Endothelial cell of umbilical vein (primary cell): ENCODE data around the gene PITPNB. TPM values are rescaled to one million over a fixed set of nuclear protein-coding genes. Genes with fewer than 3 reads are reported as not detected.

Experiments
- BruUV-seq: library from RNA; stranded (reverse); fragments of 400-500 nt; replicated peaks from 2 replicates; lab custom pipeline; 2021; lab: Mats Ljungman, UMichigan
- CTCF ChIA-PET: fragments of 300-600, 350-600 bp; sonication (Branson Sonifier 250); formaldehyde crosslinking; loops from one replicate; lab custom pipeline; 2021; ENCODE audit warnings: antibody characterized with exemption, inconsistent platforms; lab: Charles Lee
- POLR2A ChIA-PET: fragments of 300-600, 350-600 bp; sonication (Branson Sonifier 250); formaldehyde crosslinking; loops from one replicate; lab custom pipeline; 2021; ENCODE audit warnings: antibody characterized with exemption, inconsistent platforms; lab: Charles Lee
- DNase-seq: peaks from one replicate; pipeline ENCODE4 v3.0.0-alpha.2; 2011; ENCODE audit warnings: low read depth, low spot score
- FAIRE-seq: peaks from 2 replicates; lab custom pipeline; 2011; peaks lifted over from hg19 to GRCh38; lab: Jason Lieb, UNC
- H2AFZ ChIP-seq: 2 replicates; pipeline ENCODE4 v1.6.0; 2012; ENCODE audit warnings: low read depth, low read length, control low read depth, inconsistent platforms
- H3K27ac ChIP-seq: 2 replicates; pipeline ENCODE4 v1.5.1; 2011; ENCODE audit warnings: low read depth, mild to moderate bottlenecking, control low read depth, low read length, moderate library complexity; ENCODE audit not compliant: insufficient read depth
- H3K27me3 ChIP-seq, 2 experiments: 2 replicates each; pipeline versions ENCODE4 v1.6.0 to v1.6.1; 2011; ENCODE audit warnings: low read length in 2 of 2, mixed read lengths in 1 of 2; ENCODE audit not compliant: control insufficient read depth in 2 of 2, insufficient read depth in 2 of 2
- H3K36me3 ChIP-seq, 2 experiments: 2 replicates in 1 of 2; 3 replicates in 1 of 2; pipeline ENCODE4 v1.5.1; 2011; ENCODE audit warnings: low read length in 2 of 2, mild to moderate bottlenecking in 1 of 2, moderate library complexity in 1 of 2; ENCODE audit not compliant: control insufficient read depth in 2 of 2, insufficient read depth in 2 of 2; ENCODE audit errors: extremely low read depth in 1 of 2
- H3K4me1 ChIP-seq: 3 replicates; pipeline ENCODE4 v1.5.1; 2011; ENCODE audit warnings: mild to moderate bottlenecking, low read length; ENCODE audit not compliant: control insufficient read depth, insufficient read depth; ENCODE audit errors: extremely low read depth
- H3K4me2 ChIP-seq: 2 replicates; pipeline ENCODE4 v1.6.1; 2011; ENCODE audit warnings: low read length, control low read depth, mixed read lengths; ENCODE audit not compliant: insufficient read depth
- H3K4me3 ChIP-seq, 3 experiments: fragments of 200-600 bp in 1 of 3; sonication (generic), shearing (Covaris generic) in 1 of 3; replicated peaks in 1 of 3; 2 replicates each; pipeline ENCODE4 v1.5.1; 2011 to 2016; ENCODE audit warnings: control low read depth in 3 of 3, low read length in 3 of 3, mild to moderate bottlenecking in 2 of 3, inconsistent platforms in 1 of 3, low read depth in 1 of 3, moderate library complexity in 1 of 3; ENCODE audit not compliant: insufficient read depth in 1 of 3
- H3K79me2 ChIP-seq: 2 replicates; pipeline ENCODE4 v1.6.0; 2012; ENCODE audit warnings: low read length, inconsistent platforms; ENCODE audit not compliant: control insufficient read depth, insufficient read depth
- H3K9ac ChIP-seq: replicated peaks from 2 replicates; pipeline ENCODE3; 2011; ENCODE audit warnings: low read length, control low read depth; ENCODE audit not compliant: insufficient read depth; ENCODE audit errors: extremely low read depth
- H3K9me1 ChIP-seq: replicated peaks from 3 replicates; pipeline ENCODE4 v1.6.0; 2011; ENCODE audit warnings: mild to moderate bottlenecking, low read length; ENCODE audit not compliant: control insufficient read depth, insufficient read depth; ENCODE audit errors: extremely low read depth
- H3K9me3 ChIP-seq: replicated peaks from 2 replicates; pipeline ENCODE4 v1.5.1; 2012; ENCODE audit warnings: low read length, inconsistent platforms; ENCODE audit not compliant: control insufficient read depth, insufficient read depth
- H4K20me1 ChIP-seq: replicated peaks from 2 replicates; pipeline ENCODE3; 2011; ENCODE audit warnings: mild to moderate bottlenecking, low read length; ENCODE audit not compliant: control insufficient read depth, insufficient read depth; ENCODE audit errors: extremely low read depth
- EZH2 ChIP-seq: IDR thresholded peaks from 2 replicates; pipeline ENCODE4 v1.6.1; 2012; ENCODE audit warnings: borderline replicate concordance, low read depth, mild to moderate bottlenecking, moderate library complexity, low read length, inconsistent platforms; ENCODE audit not compliant: severe bottlenecking
- FOS ChIP-seq: IDR thresholded peaks from 2 replicates; pipeline ENCODE4 v1.6.1; 2011; ENCODE audit warnings: mild to moderate bottlenecking, low read length, moderate library complexity, borderline replicate concordance; ENCODE audit not compliant: insufficient read depth
- GATA2 ChIP-seq: IDR thresholded peaks from 2 replicates; pipeline ENCODE4 v1.7.0; 2011; ENCODE audit warnings: low read depth, mild to moderate bottlenecking, moderate library complexity, mixed read lengths, low read length; ENCODE audit not compliant: insufficient read length, insufficient read depth
- JUN ChIP-seq: IDR thresholded peaks from 2 replicates; pipeline ENCODE4 v1.6.1; 2011; ENCODE audit warnings: borderline replicate concordance, low read depth; ENCODE audit not compliant: insufficient read length, insufficient read depth
- MYC ChIP-seq: IDR thresholded peaks from one replicate; pipeline ENCODE4 v1.6.1; 2011; ENCODE audit warnings: mild to moderate bottlenecking, low read depth, low read length
- POLR2A ChIP-seq: IDR thresholded peaks from 2 replicates; pipeline ENCODE4 v1.6.1; 2012; ENCODE audit warnings: low read depth, mild to moderate bottlenecking, control low read depth, low read length
- POLR2AphosphoS5 ChIP-seq: IDR thresholded peaks from 2 replicates; pipeline ENCODE4 v1.6.1; 2012; ENCODE audit warnings: low read depth, mild to moderate bottlenecking, control low read depth, low read length, moderate library complexity; ENCODE audit not compliant: insufficient read depth
- dilution Hi-C: fragments of 300-500 bp; cut with MboI; formaldehyde crosslinking; loops from one replicate; pipeline ENCODE4 v1.15.0; 2019; ENCODE audit warnings: low sequenced_read_pairs; ENCODE audit not compliant: extremely low pct_ligation_motif_present
- intact Hi-C: fragments of 100-400 bp; cut with micrococcal nuclease; formaldehyde crosslinking; loops from one replicate; pipeline ENCODE4 v1.10.0; 2022
- polyA plus RNA-seq, 4 experiments: library from polyadenylated mRNA; depleted of rRNA in 3 of 4; stranded (reverse) in 3 of 4; unstranded in 1 of 4; fragments of >200 nt; gene quantifications; 2 replicates each; pipeline versions ENCODE4 v1.2.1 to v1.2.3, GENCODE V29; 2011 to 2012; ENCODE audit warnings: missing spikeins in 1 of 4
- total RNA-seq: library from RNA; stranded (reverse); gene quantifications from 2 replicates; pipeline ENCODE4 v1.2.3, GENCODE V29; 2021
- TF ChIP-seq, protein P1 (sequence below): IDR thresholded peaks from 2 replicates; pipeline ENCODE4 v1.6.1; 2011; ENCODE audit not compliant: insufficient read depth, insufficient read length
- TF ChIP-seq, protein P2 (sequence below), 2 donors: IDR thresholded peaks; 1 replicate in 1 of 2; 2 replicates in 1 of 2; pipeline ENCODE4 v1.5.1; 2011; ENCODE audit warnings: low read length in 2 of 2, mild to moderate bottlenecking in 2 of 2, moderate library complexity in 2 of 2, control low read depth in 1 of 2, inconsistent platforms in 1 of 2, low read depth in 1 of 2; ENCODE audit not compliant: insufficient read depth in 1 of 2; ENCODE audit errors: extremely low read depth in 1 of 2

PITPNB gene
- total and polyA plus RNA-seq, 2 donors (not counting 3 experiments of a cell fraction or from before 2014, with no cell fraction given), result 29.7 to 108 TPM

DNA sequence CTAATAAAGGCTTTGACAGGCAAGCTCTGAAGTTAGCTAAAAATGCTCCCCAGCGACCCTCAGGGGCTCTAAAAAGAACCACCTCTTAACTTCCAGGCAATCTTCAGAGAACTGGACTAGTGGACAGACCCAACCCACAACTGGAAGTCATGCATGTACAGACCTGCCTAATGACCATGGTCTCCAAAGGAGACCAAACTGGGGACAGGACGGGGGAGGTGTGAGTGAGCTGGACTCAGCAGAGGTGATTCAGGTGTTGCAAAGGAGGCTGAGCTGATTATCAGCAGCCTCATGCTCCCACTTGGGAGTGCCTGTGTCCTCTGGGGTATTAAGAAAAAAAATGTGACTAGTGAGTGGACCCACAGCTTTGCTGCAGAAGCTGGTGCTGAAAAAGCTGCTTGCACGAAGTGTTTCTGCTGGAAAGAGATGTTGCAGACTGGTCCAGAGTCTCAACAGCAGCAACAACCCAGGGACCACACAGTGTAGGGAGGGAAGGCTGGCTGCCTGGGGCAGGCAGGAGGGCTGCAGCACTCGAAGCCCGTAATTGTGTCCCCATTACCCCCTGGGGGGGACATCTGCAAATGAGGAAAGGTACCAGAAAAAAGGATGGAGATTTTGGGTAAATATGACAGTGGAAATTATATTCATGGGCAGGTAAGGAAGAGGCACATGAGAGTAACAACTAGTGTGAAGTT, 35.3 kb downstream of the PITPNB start:
- dilution Hi-C loops, result no loop called here
- ChIA-PET CTCF (interaction anchor here (1.3 to 3.9 kb wide), 2 partner anchors 107 to 126 kb away, joined by 4 to 51 read pairs; no protein-coding TSS in a partner anchor), POLR2A (no interaction called here)
- Histone ChIP-seq H4K20me1 (peaks cover 5% of the 10 kb centered on the region), H3K9me3 (no peaks in the 10 kb centered on the region), H3K9ac (no peak overlapping the region), H3K79me2 (peaks cover 48% of the 10 kb centered on the region), H3K4me3 (no peak overlapping the region), H3K27me3 (no peaks in the 10 kb centered on the region), H3K27ac (no peak overlapping the region), H3K4me1 (peaks cover 42% of the 10 kb centered on the region), H3K36me3 (peaks cover 13 to 15% of the 10 kb centered on the region in 2 experiments), H3K4me2 (no peak overlapping the region), H2AFZ (no peak overlapping the region), H3K9me1 (no peaks in the 10 kb centered on the region)
- FAIRE-seq (no peak), DNase-seq (no peak)
- no TSS peak for BruUV-seq
- intact Hi-C loops, result loop anchor here (10.0 kb wide), 1 partner anchor 711 kb away; no protein-coding TSS in a partner anchor
- TF ChIP-seq FOS, result no peak
- no peak for TF ChIP-seq EZH2
- TF ChIP-seq, protein P1, sequence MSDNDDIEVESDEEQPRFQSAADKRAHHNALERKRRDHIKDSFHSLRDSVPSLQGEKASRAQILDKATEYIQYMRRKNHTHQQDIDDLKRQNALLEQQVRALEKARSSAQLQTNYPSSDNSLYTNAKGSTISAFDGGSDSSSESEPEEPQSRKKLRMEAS, result no peak
- TF ChIP-seq GATA2, result no peak
- TF ChIP-seq, protein P2, sequence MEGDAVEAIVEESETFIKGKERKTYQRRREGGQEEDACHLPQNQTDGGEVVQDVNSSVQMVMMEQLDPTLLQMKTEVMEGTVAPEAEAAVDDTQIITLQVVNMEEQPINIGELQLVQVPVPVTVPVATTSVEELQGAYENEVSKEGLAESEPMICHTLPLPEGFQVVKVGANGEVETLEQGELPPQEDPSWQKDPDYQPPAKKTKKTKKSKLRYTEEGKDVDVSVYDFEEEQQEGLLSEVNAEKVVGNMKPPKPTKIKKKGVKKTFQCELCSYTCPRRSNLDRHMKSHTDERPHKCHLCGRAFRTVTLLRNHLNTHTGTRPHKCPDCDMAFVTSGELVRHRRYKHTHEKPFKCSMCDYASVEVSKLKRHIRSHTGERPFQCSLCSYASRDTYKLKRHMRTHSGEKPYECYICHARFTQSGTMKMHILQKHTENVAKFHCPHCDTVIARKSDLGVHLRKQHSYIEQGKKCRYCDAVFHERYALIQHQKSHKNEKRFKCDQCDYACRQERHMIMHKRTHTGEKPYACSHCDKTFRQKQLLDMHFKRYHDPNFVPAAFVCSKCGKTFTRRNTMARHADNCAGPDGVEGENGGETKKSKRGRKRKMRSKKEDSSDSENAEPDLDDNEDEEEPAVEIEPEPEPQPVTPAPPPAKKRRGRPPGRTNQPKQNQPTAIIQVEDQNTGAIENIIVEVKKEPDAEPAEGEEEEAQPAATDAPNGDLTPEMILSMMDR (IDR thresholded peaks at IDR 0.05; ENCODE audit: extremely low read depth in 1 of 2, insufficient read depth in 1 of 2, low read depth in 1 of 2, low read length in 2 of 2), result no peak
- TF ChIP-seq MYC, result no peak
- no peak for TF ChIP-seq JUN
- TF ChIP-seq POLR2A, result no peak
- TF ChIP-seq POLR2AphosphoS5, result no peak
